ENCODE results near the gene TRPC5OS. TPM values are rescaled to one million over a fixed set of nuclear protein-coding genes. Genes with fewer than 3 reads are reported as not detected.

TRPC5OS gene
- not detected for total RNA-seq
- long read RNA-seq: 0 reads

- DNase-seq (ENCODE audit: low spot score): no peak
Measured at GRCh38 chrX:111875881-111876280, at the start of gene TRPC5OS. Gene TRPC5OS, plus strand, starts transcription at chrX:111876181. Its CDS starts 25,669 bp downstream, at chrX:111901850.

GRCh38 chrX:111829345-111829744 is 46.6 kb upstream of the TRPC5OS start:
- DNase-seq (ENCODE audit: low spot score): no peak

DNA sequence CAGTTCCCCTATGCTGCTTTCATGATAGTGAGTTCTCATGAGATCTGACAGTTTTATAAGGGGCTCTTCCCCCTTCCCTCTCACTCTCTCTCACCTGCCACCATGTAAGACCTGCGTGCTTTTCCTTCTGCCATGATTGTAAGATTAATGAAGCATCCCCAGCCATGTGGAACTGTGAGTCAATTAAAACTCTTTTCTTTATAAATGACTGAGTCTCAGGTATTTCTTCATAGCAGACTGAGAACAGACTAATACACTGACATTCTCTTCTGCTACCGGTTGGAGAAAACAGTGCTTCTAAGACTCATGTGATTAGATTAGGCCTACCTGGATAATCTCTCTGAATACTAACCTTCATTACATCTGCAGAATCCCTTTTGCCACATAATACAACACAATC is 45.4 kb upstream of the TRPC5OS start:
- DNase-seq (ENCODE audit: low spot score): no peak

GRCh38 chrX:111831343-111831742 is 44.6 kb upstream of the TRPC5OS start:
- DNase-seq (ENCODE audit: low spot score): no peak

DNA sequence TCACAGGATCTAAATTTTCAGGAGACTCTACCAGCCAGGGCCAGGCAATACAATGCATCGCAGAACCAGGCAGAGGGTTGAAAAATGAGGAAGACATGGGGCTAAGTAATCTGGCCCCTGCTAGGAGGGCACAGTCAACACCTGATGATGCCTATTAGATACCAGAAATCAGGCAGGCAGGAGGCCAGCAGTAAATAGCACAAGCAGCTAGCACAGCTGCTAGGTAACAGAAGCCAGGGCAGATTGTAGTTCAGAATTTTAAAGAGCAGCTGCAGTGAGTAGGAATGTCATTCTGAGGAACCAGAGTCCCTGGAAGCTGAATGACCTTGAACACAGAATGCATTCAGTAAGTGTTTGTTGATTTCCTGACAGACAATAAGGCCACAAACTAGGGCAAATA is 38.8 kb upstream of the TRPC5OS start:
- DNase-seq (ENCODE audit: low spot score): no peak

GRCh38 chrX:111847491-111848133 is 28.4 kb upstream of the TRPC5OS start:
- no peak for DNase-seq (ENCODE audit: low spot score)

DNA sequence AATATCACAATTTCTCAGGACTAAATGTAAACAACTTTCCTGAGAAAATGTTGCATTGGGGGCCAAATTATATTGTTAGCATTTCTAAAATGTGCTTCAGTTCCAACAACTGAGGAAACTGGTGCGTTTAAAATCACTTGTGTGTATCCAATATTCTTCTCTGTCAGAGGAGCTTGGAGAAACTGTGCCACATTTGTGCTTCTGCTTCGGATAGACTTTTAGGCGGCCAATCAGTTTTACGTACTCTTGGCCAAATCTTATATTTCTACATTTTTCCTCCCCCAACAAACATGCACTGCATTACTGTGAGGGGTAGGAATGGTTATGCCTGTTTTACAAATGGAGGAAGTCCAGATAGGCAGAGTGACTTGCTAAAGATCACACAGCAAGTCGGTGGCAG is 27.4 kb upstream of the TRPC5OS start:
- no peak for DNase-seq (ENCODE audit: low spot score)

- DNase-seq (ENCODE audit: low spot score): no peak
Measured at GRCh38 chrX:111850975-111851374, 25.0 kb upstream of the TRPC5OS start.

GRCh38 chrX:111854556-111855490 is 21.2 kb upstream of the TRPC5OS start:
- DNase-seq (ENCODE audit: low spot score): no peak

- no peak for DNase-seq (ENCODE audit: low spot score)
Measured at GRCh38 chrX:111857534-111858060, 18.4 kb upstream of the TRPC5OS start.

- no peak for DNase-seq (ENCODE audit: low spot score)
Measured at GRCh38 chrX:111861605-111862004, 14.4 kb upstream of the TRPC5OS start.

DNA sequence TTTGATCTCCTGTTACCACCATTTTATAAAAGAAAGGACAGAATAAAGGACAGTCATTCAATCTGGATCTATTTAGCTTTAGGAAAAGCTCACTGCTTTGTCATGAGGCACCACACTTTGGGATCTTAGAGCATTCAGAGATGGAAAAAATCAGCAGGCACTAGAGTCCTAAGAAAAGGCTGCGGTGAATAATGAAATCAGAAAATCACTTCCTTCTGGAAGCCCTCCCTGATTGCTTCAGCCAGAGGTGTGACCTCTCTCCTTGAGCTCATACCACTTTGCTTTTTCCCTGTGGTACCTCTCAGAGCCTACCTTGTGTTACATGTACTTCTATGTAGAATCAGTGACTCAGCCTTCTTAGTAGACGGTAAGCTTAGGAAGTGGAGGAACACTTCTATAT is 8.7 kb upstream of the TRPC5OS start:
- DNase-seq (ENCODE audit: low spot score): no peak

DNA sequence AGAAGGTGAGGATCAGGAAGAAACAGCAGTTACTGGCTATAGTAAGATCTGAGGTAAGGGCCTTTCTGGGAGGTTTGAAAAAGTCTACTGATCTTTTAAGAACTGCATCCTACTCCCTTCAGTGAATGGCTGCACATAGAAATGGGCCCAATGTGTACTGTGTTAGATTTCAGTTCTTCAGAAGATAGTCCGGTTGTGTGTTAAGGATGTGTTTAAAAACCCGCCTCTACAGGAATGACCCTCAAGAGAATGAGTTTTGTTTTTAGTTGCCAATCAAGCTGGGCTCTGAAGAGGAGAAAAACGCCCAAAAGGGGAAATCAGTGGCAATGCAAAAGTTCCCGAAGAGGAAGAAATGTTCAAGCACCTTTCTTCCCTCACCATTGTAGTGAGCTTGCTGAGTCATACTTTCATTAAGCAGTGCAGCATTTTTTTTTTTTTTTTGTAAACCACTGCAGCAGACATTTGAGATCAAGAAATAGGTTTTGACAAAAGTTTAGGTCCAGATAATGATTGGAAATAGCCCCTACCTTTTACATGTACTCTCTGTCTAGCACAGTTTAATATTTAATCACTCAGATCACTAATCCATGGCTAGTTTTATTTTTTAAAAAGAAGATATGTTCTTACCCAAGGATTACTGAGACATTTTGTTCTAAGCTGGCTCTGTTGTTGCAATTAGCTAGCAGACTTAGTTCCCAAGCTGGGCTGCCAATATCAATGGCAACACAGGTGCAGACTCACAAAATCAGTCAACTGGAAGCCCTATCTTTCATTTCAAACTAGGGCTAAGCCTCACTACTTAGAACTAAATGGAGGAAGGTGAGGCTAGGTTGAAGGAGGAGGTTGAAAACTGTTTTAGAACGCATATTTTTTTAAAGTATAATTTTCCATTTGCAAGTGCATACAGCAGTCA is 7.0 kb upstream of the TRPC5OS start:
- no peak for DNase-seq (ENCODE audit: low spot score)

- no peak for DNase-seq (ENCODE audit: low spot score)
Measured at GRCh38 chrX:111869639-111870034, 6.3 kb upstream of the TRPC5OS start.

- DNase-seq (ENCODE audit: low spot score): no peak
Measured at GRCh38 chrX:111874241-111874640, 1.7 kb upstream of the TRPC5OS start.

DNA sequence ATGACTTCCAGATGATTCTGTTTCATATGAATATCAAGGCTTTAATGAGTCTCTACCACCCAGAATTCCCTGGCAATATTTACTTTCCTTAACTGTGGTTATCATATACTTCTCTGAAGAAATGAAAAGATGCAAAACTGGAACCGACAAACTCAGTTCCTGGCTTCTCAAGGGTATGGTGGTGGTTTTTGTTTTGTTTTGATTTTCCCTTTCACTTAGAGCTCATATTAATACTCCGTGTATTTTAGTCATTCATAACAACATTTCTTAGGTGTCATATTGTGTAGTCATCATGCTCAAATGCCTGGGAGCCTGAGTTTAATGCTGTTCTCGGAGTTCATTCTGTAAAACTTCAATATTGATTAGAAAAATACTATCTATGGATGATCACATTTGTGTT is 665 bp downstream of the TRPC5OS start:
- no peak for DNase-seq (ENCODE audit: low spot score)

- no peak for DNase-seq (ENCODE audit: low spot score)
Measured at GRCh38 chrX:111877681-111878080, 1.7 kb downstream of the TRPC5OS start.

DNA sequence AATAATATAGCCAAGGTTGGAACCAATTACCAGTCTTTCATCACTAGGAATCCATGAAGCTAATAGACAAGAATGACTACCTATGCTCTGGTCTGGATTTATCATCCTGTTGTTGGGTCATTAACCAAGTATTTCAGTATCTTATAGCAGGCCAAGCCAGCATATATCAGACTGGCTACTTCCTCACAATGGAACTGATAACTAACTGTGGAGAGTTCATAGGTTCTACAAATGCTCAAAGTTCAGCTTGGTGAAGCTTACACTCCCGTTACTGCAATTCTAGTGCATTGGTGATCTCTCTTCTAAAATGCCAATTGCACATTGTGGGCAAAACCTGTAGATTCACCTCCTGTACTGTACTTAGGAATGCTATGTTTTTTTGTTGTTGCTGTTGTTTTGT is 4.8 kb downstream of the TRPC5OS start:
- no peak for DNase-seq (ENCODE audit: low spot score)

DNA sequence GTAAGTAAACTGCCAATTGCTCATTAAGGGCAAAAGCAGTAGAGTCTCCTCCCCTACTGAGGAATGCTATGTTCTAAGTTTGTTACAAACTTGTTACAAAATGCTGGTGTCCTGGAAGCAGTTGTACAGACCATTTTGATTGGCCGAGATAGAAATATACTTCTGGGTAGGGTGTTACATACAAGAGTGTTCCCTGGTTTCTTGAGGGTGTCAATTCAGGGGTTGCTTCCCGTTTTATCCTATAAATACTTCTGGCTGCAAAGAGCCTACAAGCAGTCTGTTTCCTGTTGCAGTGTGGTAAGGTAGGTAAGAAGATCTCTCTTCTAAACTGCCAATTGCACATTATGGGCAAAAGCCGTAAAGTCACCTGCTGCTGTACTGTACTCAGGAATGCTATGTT is 5.7 kb downstream of the TRPC5OS start:
- DNase-seq (ENCODE audit: low spot score): no peak

DNA sequence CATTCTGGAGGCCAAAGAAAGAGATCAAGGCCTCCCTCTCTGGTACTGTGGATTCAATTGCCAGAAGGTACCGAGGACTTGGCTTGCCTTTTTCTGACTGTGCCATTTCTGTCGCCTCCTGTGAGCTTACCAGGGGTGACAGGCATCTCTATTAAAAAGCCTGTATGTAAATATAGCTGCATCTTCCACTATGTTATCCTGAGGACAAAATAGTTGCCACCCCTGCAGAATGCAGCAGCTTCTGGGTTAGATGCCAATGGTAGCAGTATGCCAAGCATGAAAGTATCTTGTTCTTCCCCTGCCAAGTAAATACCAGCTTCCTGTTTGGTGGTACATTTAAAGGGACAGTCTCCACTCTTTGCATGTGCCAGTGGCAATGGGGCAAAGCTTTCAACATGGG is 10.7 kb downstream of the TRPC5OS start:
- no peak for DNase-seq (ENCODE audit: low spot score)

- DNase-seq (ENCODE audit: low spot score): no peak
Measured at GRCh38 chrX:111888600-111888999, 12.6 kb downstream of the TRPC5OS start.

Data from mesenteric fat pad (tissue), 1 donor.